Measurements from ENCODE around the gene COA1. TPM values are rescaled to one million over a fixed set of nuclear protein-coding genes. Genes with fewer than 3 reads are reported as not detected.
"Not testable (repeated sequence)": the region's sequence is repeated elsewhere in the genome, so short reads cannot be mapped to it uniquely, and the experiment has no call there.

COA1 gene
- total RNA-seq, 1 donor from 2014 or later = 102 TPM

DNA sequence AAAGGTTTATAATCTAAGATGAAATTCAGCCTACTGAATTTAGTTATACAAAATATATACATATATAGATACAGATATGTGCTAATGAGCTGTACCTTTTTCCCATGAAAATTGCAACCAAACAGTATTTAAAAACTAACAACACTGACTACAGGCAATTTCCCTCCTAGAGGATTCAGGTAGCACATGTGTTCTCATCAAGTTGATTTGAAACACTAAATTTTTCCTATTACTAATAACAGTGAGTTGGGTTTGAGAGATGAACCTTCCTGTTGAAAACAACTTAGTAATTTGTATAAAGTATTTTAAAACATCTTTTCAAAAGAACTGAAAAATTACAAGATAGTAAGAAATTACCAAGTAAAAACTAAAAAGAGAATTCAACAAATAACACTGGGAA is 51.5 kb downstream of the COA1 start:
- no peak overlapping the region for H3K27ac Mint-ChIP-seq (ENCODE audit: unreplicated experiment)
- H3K4me1 Mint-ChIP-seq = peaks cover 3% of the 10 kb centered on the region
- H3K4me3 Mint-ChIP-seq = no peak overlapping the region
- no peak for DNase-seq (ENCODE audit: low read depth, low spot score)
- TF ChIP-seq, protein P1, sequence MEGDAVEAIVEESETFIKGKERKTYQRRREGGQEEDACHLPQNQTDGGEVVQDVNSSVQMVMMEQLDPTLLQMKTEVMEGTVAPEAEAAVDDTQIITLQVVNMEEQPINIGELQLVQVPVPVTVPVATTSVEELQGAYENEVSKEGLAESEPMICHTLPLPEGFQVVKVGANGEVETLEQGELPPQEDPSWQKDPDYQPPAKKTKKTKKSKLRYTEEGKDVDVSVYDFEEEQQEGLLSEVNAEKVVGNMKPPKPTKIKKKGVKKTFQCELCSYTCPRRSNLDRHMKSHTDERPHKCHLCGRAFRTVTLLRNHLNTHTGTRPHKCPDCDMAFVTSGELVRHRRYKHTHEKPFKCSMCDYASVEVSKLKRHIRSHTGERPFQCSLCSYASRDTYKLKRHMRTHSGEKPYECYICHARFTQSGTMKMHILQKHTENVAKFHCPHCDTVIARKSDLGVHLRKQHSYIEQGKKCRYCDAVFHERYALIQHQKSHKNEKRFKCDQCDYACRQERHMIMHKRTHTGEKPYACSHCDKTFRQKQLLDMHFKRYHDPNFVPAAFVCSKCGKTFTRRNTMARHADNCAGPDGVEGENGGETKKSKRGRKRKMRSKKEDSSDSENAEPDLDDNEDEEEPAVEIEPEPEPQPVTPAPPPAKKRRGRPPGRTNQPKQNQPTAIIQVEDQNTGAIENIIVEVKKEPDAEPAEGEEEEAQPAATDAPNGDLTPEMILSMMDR (conservative IDR thresholded peaks at IDR 0.05) = no peak
- peaks cover 28% of the 10 kb centered on the region for H3K36me3 Mint-ChIP-seq (ENCODE audit: low read depth)
- H3K27me3 Mint-ChIP-seq (ENCODE audit: low read depth) = no peaks in the 10 kb centered on the region
- peaks cover 18% of the 10 kb centered on the region for H3K9me3 Mint-ChIP-seq

DNA sequence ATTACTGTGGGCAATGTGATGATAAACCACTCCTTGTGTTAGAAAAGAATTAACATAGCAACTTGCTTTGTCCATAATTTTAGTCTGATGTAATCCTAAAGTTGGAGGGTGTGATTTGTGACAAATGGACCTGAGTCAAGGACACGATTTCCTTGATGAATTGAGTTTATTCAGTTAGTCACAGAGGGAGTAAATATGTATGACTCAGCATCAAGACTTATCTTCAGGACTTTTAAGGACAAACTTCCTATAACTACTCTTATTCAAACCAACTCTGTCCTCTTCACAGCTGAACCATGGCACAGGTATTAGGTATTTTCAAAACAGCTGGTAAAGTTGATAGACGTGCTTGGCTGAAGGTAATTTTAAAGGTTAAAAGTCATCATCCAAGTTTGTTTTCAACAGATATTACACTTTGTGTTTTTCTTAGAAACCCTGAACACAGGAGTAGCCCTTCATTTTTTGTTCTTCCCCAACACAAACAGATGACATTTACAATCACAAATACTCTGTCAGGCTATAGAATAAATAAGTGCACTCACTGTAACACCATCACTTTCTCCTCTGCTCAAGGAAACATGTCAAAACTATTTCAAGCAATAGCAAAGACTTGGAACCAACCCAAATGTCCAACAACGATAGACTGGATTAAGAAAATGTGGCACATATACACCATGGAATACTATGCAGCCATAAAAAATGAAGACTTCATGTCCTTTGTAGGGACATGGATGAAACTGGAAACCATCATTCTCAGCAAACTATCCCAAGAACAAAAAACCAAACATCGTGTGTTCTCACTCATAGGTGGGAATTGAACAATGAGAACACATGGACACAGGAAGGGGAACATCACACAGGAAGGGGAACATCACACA is 54.5 kb downstream of the COA1 start:
- TF ChIP-seq, protein P1 (conservative IDR thresholded peaks at IDR 0.05) = no peak
- Mint-ChIP-seq H3K36me3 (ENCODE audit: low read depth) (peaks cover 44% of the 10 kb centered on the region), H3K27ac (ENCODE audit: unreplicated experiment) (no peak overlapping the region), H3K4me1 (no peaks in the 10 kb centered on the region), H3K27me3 (ENCODE audit: low read depth) (no peaks in the 10 kb centered on the region), H3K4me3 (no peak overlapping the region), H3K9me3 (peaks cover 30% of the 10 kb centered on the region)
- DNase-seq (ENCODE audit: low read depth, low spot score) = no peak

DNA sequence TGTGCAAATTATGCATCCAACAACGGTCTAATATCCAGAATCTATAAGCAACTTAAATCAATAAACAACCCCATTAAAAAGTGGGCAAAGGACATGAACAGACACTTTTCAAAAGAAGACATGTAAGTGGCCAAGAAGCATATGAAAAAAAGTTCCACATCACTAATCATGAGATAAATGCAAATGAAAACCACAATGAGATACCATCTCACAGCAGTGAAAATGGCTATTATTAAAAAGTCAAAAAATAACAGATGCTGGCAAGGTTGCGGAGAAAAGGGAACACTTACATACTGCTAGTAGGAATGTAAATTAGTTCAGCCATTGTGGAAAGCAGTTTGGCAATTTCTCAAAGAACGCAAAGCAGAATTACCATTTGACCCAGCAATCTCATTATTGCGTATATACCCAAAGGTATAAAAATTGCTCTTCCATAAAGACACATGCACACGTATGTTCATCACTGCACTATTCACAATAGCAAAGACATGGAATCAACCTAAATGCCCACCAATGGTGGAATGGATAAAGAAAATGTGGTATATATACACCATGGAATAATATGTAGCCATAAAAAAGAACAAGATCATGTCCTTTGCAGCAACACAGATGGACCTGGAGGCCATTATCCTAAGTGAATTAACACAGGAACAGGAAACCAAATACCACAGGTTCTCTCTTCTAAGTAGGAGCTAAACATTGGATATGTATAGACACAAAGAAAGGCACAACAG is 55.9 kb downstream of the COA1 start:
- not testable (repeated sequence) for DNase-seq (ENCODE audit: low read depth, low spot score); H3K27me3 Mint-ChIP-seq (ENCODE audit: low read depth); H3K4me3 Mint-ChIP-seq; H3K4me1 Mint-ChIP-seq; H3K27ac Mint-ChIP-seq (ENCODE audit: unreplicated experiment)
- H3K9me3 Mint-ChIP-seq = peaks cover 42% of the 10 kb centered on the region
- peaks cover 53% of the 10 kb centered on the region for H3K36me3 Mint-ChIP-seq (ENCODE audit: low read depth)

DNA sequence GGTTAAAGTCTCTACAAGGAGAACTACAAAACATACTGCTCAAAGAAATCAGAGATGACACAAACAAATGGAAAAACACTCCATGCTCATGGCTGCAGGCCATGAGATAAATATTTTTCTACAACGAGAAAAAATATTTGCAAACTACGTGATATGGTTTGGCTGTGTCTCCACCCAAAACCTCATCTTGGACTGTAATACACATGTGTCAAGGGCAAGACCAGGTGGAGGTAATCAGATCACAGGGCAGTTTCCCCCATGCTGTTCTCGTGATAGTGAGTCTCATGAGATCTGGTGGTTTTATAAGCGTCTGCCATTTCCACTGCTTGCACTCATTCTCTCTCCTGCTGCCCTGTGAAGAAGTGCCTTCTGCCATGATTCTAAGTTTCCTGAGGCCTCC is 57.8 kb downstream of the COA1 start:
- Mint-ChIP-seq H3K9me3 (peaks cover 45% of the 10 kb centered on the region), H3K36me3 (ENCODE audit: low read depth) (peaks cover 67% of the 10 kb centered on the region), H3K4me3 (no peak overlapping the region), H3K27ac (ENCODE audit: unreplicated experiment) (no peak overlapping the region), H3K27me3 (ENCODE audit: low read depth) (no peaks in the 10 kb centered on the region), H3K4me1 (no peaks in the 10 kb centered on the region)
- TF ChIP-seq, protein P1 (conservative IDR thresholded peaks at IDR 0.05) = no peak
- DNase-seq (ENCODE audit: low read depth, low spot score) = no peak

DNA sequence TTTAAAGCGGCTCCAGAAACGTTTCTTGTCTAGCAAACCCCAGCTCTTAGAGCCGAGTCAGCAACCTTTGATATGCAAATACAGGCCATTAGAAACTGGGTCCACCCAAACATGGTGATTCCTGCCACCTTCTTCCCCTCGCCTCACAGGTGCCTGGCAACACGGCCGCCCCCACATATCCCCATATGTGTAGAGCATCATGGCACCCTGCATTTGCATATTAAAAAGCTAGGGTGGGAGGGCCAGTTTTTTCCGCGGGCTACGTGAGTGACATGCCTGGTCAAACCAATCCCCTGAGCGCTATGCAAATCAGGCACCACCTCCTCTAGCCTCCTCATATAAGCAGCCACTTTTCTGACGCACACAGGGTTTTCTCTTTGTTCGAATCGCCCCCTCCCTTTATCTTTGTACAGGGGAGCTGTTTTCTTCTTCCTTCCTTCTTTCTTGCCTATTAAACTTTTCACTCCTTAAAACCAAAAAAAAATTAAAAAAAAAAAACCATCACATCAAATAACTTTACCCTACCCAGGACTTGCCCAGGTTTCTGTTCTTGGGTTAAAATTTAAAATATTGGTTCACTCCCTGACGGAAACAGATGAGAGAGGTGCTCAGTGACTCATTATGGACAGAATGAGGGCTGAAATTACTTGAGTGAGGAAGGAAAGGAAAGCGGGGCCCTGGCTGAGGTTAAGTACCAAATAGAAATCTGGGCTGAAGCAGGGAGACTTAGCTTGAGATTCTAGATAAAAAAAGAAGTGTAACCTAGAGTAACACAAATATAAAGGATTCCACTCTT is 59.8 kb downstream of the COA1 start:
- peaks cover 33% of the 10 kb centered on the region for H3K9me3 Mint-ChIP-seq
- no peaks in the 10 kb centered on the region for H3K27me3 Mint-ChIP-seq (ENCODE audit: low read depth)
- H3K4me3 Mint-ChIP-seq = no peak overlapping the region
- TF ChIP-seq, protein P1 (conservative IDR thresholded peaks at IDR 0.05) = no peak
- DNase-seq (ENCODE audit: low read depth, low spot score) = no peak
- peaks cover 64% of the 10 kb centered on the region for H3K36me3 Mint-ChIP-seq (ENCODE audit: low read depth)
- no peaks in the 10 kb centered on the region for H3K4me1 Mint-ChIP-seq
- no peak overlapping the region for H3K27ac Mint-ChIP-seq (ENCODE audit: unreplicated experiment)

Measured in neural crest cell (in vitro differentiated cells).